ENCODE measurements around the gene MRPS25. TPM values are rescaled to one million over a fixed set of nuclear protein-coding genes. Genes with fewer than 3 reads are reported as not detected.

The MRPS25 gene
- total RNA-seq, 4 donors from 2014 or later = 23.9 to 39.2 (median 29.5) TPM

DNA sequence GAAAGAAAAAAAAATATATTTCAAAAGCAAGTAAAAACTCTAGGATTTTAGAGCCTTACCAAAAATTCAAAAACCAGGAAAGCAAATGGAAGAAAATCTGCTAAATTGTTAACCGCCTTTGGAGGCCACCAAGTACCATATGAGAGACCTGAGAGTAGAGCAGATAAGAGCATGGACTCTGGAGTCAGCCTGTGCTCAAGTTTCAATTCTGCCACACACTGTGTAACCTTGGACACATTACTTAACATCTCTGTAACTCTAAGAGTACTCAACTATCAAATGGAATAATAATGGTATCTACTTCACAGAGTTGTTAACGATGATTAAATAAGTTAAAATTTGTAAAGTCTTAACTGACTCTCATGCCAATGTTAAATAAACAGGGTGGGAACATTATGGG is 21.1 kb upstream of the MRPS25 start:
- 93 to 94% methylated on average over 2 of the region's 2 CpGs for WGBS, 2 donors
- Histone ChIP-seq H3K4me1 (no peaks in the 10 kb centered on the region), H3K27ac (no peak overlapping the region), H3K27me3 (no peaks in the 10 kb centered on the region), H3K36me3 (peaks cover 13 to 98% (median 31%) of the 10 kb centered on the region in 3 donors), H3K9me3 (no peaks in the 10 kb centered on the region), H3K4me3 (no peak overlapping the region)
- intact Hi-C loops (cut with DNase I) = no loop called here
- DNase-seq = no peak
- TF ChIP-seq, protein P1, sequence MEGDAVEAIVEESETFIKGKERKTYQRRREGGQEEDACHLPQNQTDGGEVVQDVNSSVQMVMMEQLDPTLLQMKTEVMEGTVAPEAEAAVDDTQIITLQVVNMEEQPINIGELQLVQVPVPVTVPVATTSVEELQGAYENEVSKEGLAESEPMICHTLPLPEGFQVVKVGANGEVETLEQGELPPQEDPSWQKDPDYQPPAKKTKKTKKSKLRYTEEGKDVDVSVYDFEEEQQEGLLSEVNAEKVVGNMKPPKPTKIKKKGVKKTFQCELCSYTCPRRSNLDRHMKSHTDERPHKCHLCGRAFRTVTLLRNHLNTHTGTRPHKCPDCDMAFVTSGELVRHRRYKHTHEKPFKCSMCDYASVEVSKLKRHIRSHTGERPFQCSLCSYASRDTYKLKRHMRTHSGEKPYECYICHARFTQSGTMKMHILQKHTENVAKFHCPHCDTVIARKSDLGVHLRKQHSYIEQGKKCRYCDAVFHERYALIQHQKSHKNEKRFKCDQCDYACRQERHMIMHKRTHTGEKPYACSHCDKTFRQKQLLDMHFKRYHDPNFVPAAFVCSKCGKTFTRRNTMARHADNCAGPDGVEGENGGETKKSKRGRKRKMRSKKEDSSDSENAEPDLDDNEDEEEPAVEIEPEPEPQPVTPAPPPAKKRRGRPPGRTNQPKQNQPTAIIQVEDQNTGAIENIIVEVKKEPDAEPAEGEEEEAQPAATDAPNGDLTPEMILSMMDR (IDR thresholded peaks at IDR 0.05) = no peak
- TF ChIP-seq POLR2A (IDR thresholded peaks at IDR 0.05) = no peak

DNA sequence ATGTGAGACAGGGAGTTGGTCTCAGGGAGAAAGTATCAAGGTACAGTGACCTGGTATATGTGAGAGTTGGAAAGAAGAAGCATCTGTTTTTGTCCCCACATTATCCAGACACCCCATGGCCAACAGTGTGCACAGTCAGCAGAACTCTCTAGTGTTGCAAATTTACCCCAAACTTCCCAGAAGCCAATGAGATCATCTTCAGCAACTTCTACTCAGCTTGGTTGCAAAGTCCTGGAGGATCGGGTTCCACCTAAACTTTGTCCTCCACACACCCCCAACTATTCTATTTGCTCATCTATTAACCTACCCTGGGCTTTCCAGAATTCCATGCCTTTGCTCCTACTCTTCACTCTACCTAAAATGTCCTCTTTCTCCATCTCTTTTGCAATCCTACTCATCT is 18.1 kb upstream of the MRPS25 start:
- H3K27ac ChIP-seq = no peak overlapping the region
- WGBS, 2 donors = 84 to 100% methylated on average over 1 of the region's 1 CpG
- DNase-seq = no peak
- H3K36me3 ChIP-seq = peaks cover 13 to 100% (median 38%) of the 10 kb centered on the region in 3 donors
- H3K4me3 ChIP-seq = no peak overlapping the region
- TF ChIP-seq, protein P1 (IDR thresholded peaks at IDR 0.05) = no peak
- no peak for TF ChIP-seq POLR2A (IDR thresholded peaks at IDR 0.05)
- H3K27me3 ChIP-seq = no peaks in the 10 kb centered on the region
- no peaks in the 10 kb centered on the region for H3K9me3 ChIP-seq
- intact Hi-C loops (cut with DNase I) = no loop called here
- no peaks in the 10 kb centered on the region for H3K4me1 ChIP-seq

DNA sequence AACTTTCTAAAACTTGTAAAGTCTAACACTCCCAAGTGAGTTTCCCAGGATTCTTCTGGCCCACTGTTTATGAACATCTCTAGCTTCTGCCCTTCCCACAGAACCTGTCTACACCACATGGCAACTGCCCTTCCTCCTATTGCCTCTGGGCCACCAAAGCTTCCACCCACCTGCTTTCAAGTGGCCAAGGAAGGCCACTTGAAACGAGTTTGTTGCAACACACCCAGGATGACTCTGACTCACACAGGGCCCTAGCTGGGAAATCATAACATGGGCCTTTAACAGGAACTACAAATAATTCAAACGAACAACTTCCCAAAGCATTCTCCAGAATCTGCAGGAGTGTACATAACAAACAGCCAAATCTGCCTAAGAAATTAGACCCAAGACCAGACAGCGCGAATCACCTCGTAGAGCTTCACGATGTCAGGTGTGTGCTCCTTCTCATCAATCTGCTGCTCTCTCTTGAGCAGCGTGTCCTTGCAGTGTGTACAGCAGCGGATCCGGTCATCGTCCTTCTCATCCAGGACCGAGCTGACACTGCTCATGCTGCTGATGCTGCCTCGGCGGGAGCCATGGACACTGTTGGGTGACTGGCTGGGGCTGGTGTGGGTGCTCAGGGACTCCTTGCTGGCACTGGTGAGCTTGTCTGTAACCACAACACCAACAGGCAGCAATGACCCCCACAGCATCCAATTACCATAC is 17.0 kb upstream of the MRPS25 start:
- 79 to 87% methylated on average over 8 to 11 of the region's 13 CpGs for WGBS, 2 donors
- peaks cover 22 to 100% (median 44%) of the 10 kb centered on the region in 3 donors for H3K36me3 ChIP-seq

DNA sequence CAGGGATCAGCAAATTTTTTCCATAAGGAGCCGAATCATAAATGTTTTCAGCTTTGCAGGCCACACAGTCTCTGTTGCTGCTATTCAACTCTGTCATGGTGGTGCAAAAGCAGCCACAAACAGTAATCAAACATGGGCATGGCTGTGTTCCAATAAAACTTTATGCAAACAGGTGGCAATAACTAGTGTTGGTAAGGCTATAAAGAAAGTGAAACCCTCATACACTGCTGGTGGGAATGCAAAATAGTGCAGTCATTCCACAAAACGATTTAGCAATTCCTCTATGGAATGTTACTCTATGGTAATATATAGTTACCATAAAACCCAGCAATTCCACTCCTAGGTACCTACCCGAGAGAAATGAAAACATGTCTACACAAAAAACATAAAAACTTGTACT is 14.0 kb upstream of the MRPS25 start:
- no peaks in the 10 kb centered on the region for H3K4me1 ChIP-seq
- H3K27me3 ChIP-seq = no peaks in the 10 kb centered on the region
- H3K36me3 ChIP-seq = peaks cover 28 to 100% (median 51%) of the 10 kb centered on the region in 3 donors
- H3K9me3 ChIP-seq = no peaks in the 10 kb centered on the region
- TF ChIP-seq, protein P1 (IDR thresholded peaks at IDR 0.05) = no peak
- TF ChIP-seq POLR2A (IDR thresholded peaks at IDR 0.05) = no peak
- 78 to 81% methylated on average over 3 of the region's 3 CpGs for WGBS, 2 donors
- no peak for DNase-seq
- H3K4me3 ChIP-seq = no peak overlapping the region
- H3K27ac ChIP-seq = no peak overlapping the region
- intact Hi-C loops (cut with DNase I) = no loop called here

More for the DNA sequence above, 17.0 kb upstream of the MRPS25 start:
- Histone ChIP-seq H3K4me3 (no peak overlapping the region), H3K27ac (no peak overlapping the region), H3K9me3 (no peaks in the 10 kb centered on the region), H3K27me3 (no peaks in the 10 kb centered on the region), H3K4me1 (no peaks in the 10 kb centered on the region)
- TF ChIP-seq, protein P1 (IDR thresholded peaks at IDR 0.05) = no peak
- no peak for TF ChIP-seq POLR2A (IDR thresholded peaks at IDR 0.05)
- no peak for DNase-seq
- intact Hi-C loops (cut with DNase I) = no loop called here

DNA sequence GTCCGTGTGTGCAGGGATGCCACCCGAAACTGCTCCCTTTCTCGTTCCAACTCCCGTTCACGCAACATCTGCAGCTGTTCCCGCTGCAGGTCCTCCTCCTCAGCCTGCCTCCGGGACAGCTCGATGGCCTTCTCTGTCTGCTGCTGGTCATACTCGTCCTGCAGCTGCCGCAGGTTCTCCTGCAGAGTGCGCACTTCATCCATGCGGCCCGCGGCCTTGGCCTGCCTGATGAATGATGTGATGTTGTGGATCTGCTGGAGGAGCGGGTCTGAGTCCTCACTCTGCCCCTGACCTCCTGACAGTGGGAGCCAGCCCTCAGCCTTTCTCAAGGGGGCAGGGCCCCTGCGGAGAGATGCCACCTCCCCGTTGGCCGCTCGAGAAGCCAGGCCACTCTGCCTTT is 9.4 kb upstream of the MRPS25 start:
- no peak for TF ChIP-seq POLR2A (IDR thresholded peaks at IDR 0.05)
- H3K4me1 ChIP-seq = no peaks in the 10 kb centered on the region
- H3K36me3 ChIP-seq = peaks cover 22 to 97% (median 52%) of the 10 kb centered on the region in 3 donors
- H3K27ac ChIP-seq = no peak overlapping the region
- no peak overlapping the region for H3K4me3 ChIP-seq
- H3K9me3 ChIP-seq = no peaks in the 10 kb centered on the region
- WGBS, 2 donors = 97 to 98% methylated on average over 12 to 13 of the region's 19 CpGs
- no peaks in the 10 kb centered on the region for H3K27me3 ChIP-seq
- DNase-seq = no peak
- intact Hi-C loops (cut with DNase I) = no loop called here

All from esophagus squamous epithelium (tissue), 5 donors.